ENCODE data around the gene MB. TPM values are rescaled to one million over a fixed set of nuclear protein-coding genes. Genes with fewer than 3 reads are reported as not detected.
A peak's percentile ranks its signal among the peaks of the same experiment; 100 is the strongest.

MB gene
- polyA plus RNA-seq, 2 of the 4 experiments (the other 2 are of a cell fraction): 6.9 to 12.1 TPM

DNA sequence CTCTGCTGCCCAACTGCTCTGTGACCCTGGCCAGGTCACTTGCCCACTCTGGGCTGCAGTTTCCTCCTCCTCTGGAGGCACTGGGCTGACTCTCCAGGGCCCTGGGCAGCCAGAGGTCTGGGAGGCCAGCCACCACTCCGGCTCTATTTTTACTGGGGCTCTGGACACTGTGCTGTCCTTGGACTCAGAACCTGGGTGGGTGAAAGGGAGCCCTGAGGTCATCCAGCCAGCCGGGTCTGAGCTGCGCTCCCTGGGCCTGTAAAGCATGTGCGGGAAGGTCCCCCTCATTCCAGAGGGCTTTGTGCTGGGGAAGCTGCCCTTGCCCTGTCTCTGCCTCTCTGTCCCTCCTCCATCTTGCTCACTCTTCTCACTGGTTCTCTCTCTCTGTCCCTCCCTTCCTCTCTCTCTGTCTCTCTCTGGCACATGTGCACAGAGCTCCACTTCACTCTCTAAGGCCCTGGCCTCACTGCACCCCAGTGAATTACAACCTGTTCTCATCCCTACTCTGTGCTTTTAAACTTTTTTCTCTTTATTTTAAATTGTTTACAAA lies 24.6 kb downstream of the MB start:
- no peak for FAIRE-seq
- WGBS (ENCODE audit: missing lambda C conversion rate): 68% methylated on average over 4 of the region's 4 CpGs
- no peak for ATAC-seq
- peak overlapping the region; percentile 97 to 99 for H3K27ac ChIP-seq
- ChIA-PET POLR2A (no interaction called here), CTCF (interaction anchor here (0.7 to 1.8 kb wide), 3 partner anchors 30 to 241 kb away, joined by 3 to 9 read pairs (median 4); no protein-coding TSS in a partner anchor)
- TF ChIP-seq, protein P1, sequence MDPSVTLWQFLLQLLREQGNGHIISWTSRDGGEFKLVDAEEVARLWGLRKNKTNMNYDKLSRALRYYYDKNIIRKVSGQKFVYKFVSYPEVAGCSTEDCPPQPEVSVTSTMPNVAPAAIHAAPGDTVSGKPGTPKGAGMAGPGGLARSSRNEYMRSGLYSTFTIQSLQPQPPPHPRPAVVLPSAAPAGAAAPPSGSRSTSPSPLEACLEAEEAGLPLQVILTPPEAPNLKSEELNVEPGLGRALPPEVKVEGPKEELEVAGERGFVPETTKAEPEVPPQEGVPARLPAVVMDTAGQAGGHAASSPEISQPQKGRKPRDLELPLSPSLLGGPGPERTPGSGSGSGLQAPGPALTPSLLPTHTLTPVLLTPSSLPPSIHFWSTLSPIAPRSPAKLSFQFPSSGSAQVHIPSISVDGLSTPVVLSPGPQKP (IDR thresholded peaks at IDR 0.05; ENCODE audit: low read depth, low read length): no peak
- TF ChIP-seq NFE2L2 (conservative IDR thresholded peaks at IDR 0.05; ENCODE audit: low read length) (no peak), HEYL (CRISPR knock-in tag; IDR thresholded peaks at IDR 0.05) (no peak), POLR2A (IDR thresholded peaks at IDR 0.05; ENCODE audit: low read length) (no peak), FOXS1 (CRISPR knock-in tag; IDR thresholded peaks at IDR 0.05) (no peak), PHF8 (IDR thresholded peaks at IDR 0.05; ENCODE audit: borderline replicate concordance, low read depth) (no peak), NPAS2 (CRISPR knock-in tag; IDR thresholded peaks at IDR 0.05; ENCODE audit: borderline replicate concordance) (no peak), MAFK (IDR thresholded peaks at IDR 0.05; ENCODE audit: partially characterized antibody) (no peak), ZC3H11A (IDR thresholded peaks at IDR 0.05) (no peak), EHMT2 (IDR thresholded peaks at IDR 0.05; ENCODE audit: low read depth) (no peak)
- TF ChIP-seq, protein P2, sequence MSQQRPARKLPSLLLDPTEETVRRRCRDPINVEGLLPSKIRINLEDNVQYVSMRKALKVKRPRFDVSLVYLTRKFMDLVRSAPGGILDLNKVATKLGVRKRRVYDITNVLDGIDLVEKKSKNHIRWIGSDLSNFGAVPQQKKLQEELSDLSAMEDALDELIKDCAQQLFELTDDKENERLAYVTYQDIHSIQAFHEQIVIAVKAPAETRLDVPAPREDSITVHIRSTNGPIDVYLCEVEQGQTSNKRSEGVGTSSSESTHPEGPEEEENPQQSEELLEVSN (IDR thresholded peaks at IDR 0.05; ENCODE audit: borderline replicate concordance, low read depth): no peak
- TF ChIP-seq, protein P3, sequence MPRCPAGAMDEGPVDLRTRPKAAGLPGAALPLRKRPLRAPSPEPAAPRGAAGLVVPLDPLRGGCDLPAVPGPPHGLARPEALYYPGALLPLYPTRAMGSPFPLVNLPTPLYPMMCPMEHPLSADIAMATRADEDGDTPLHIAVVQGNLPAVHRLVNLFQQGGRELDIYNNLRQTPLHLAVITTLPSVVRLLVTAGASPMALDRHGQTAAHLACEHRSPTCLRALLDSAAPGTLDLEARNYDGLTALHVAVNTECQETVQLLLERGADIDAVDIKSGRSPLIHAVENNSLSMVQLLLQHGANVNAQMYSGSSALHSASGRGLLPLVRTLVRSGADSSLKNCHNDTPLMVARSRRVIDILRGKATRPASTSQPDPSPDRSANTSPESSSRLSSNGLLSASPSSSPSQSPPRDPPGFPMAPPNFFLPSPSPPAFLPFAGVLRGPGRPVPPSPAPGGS (IDR thresholded peaks at IDR 0.05): no peak
- H3K4me1 ChIP-seq: peaks cover 56% of the 10 kb centered on the region
- no peaks in the 10 kb centered on the region for H3K9me3 ChIP-seq
- peak overlapping the region; percentile 29; the same call in 2 of the 3 replicates for H3K4me2 ChIP-seq
- H3K4me3 ChIP-seq: no peak overlapping the region
- DNase-seq (ENCODE audit: low read depth in 1 of 2, low spot score in 1 of 2): no peak

DNA sequence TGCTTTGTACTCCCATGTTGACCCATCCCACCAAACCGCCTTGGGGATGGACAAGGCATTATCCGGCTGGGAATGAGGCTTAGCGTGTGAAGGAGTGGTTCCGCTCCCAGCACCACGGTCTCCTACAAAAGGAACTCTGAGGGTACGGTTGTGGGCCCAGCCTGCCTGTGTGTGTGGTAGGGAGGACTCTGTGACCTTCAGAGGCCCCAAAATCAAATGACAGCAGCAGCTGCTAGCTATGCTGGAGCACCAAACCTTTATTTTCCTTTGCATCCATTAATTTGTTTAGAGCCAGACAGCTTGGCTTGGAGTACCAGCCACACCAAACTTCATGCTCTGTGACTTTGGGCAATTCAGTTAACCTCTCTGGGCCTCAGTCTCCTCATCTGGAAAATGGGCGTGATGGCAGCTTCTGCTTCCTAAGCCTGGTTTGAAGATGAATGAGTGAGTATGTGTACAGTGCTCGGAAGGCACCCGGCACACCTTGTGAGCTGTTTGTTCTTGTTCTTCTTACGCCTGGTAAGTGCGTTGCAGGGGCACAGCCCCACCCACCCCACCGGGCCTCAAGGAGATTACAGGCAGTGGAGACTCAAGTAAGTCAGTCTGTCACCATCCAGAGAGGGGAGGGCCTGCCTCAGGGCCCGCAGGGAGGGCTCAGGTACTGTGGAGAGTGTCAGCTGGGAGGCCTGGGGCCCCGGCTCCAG lies 25.3 kb downstream of the MB start:
- Histone ChIP-seq H3K27ac (peak overlapping the region; percentile 97 to 99), H3K9me3 (peaks cover under 1% of the 10 kb centered on the region; the same call in 1 of the 3 replicates), H3K4me3 (no peak overlapping the region), H3K4me1 (peaks cover 62% of the 10 kb centered on the region), H3K4me2 (peak overlapping the region; percentile 64; the same call in 2 of the 3 replicates)
- no peak for DNase-seq (ENCODE audit: low read depth in 1 of 2, low spot score in 1 of 2)
- ChIA-PET POLR2A (no interaction called here), CTCF (interaction anchor here (1.0 to 1.8 kb wide), 3 partner anchors 30 to 474 kb away, joined by 3 to 9 read pairs (median 4); no protein-coding TSS in a partner anchor)
- no peak for ATAC-seq
- 91% methylated on average over 12 of the region's 14 CpGs for WGBS (ENCODE audit: missing lambda C conversion rate)
- no peak for FAIRE-seq
- TF ChIP-seq CBX8 (IDR thresholded peaks at IDR 0.05) (no peak), KDM1A (IDR thresholded peaks at IDR 0.05; ENCODE audit: low read depth) (peak; percentile 56; the same call in 1 of the 2 replicates)

DNA sequence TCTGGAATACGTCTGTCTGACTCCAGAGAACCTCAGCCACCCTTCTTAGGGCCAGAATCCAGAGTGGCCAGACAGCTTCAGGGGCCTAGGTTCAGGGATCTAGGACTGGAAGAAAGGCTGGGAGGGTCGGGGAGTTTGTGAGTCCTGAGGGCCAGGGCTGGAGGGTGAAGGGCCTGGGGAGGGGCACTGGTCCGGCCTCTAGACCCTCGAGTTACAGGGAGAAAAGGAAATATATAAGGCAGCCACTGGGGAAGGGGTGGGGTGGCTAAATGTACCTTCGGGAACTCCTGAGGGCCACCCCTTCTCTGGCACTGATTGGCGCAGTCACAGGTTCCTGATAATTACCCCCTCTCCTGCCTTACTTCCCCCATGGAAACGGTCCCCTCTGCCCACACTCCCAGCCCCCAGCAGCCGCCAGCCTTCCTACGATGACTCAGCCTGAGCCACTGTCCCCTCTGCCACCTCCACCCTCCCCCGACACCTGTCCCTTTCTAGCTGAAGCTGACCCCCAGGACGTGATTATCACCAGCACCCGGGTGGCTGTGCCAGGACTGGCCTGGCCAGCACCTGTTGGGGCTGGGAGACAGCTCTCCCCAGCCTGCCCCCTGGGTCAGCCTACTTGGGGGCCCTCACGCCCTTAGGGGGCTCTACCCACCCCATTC lies 26.4 kb downstream of the MB start:
- Histone ChIP-seq H3K9me3 (peaks cover 4% of the 10 kb centered on the region; the same call in 1 of the 3 replicates), H3K4me1 (peaks cover 63% of the 10 kb centered on the region), H3K27ac (peak overlapping the region; percentile 97 to 99), H3K4me2 (peak overlapping the region; percentile 64), H3K4me3 (no peak overlapping the region)
- 35% methylated on average over 9 of the region's 13 CpGs for WGBS (ENCODE audit: missing lambda C conversion rate)
- no peak for TF ChIP-seq SREBF2 (IDR thresholded peaks at IDR 0.05)
- no peak for TF ChIP-seq FOSL2 (IDR thresholded peaks at IDR 0.05)
- peak; percentile 17; the same call in 1 of the 2 replicates for TF ChIP-seq FOSL2 (CRISPR knock-in tag; IDR thresholded peaks at IDR 0.05)
- no peak for ATAC-seq
- DNase-seq (ENCODE audit: low read depth in 1 of 2, low spot score in 1 of 2): no peak
- ChIA-PET POLR2A (no interaction called here), CTCF (interaction anchor here (1.0 to 4.4 kb wide), 3 partner anchors 160 to 475 kb away, joined by 3 to 24 read pairs (median 9); no protein-coding TSS in a partner anchor)
- FAIRE-seq: no peak
